GM12878 (cell line): Measurements from ENCODE around the gene ERP44. TPM values are rescaled to one million over a fixed set of nuclear protein-coding genes. Genes with fewer than 3 reads are reported as not detected.
"Not testable (repeated sequence)": the region's sequence is repeated elsewhere in the genome, so short reads cannot be mapped to it uniquely, and the experiment has no call there.

Experiments
- ATAC-seq: fragments of 200-7000 bp; cut with Tn5 transposase; 3 replicates; pipeline ENCODE4 v1.9.1; 2020; ENCODE audit warnings: mild to moderate bottlenecking, moderate library complexity
- BruUV-seq: library from RNA; stranded (reverse); fragments of 400-500 nt; replicated peaks from 2 replicates; lab custom pipeline; 2021; lab: Mats Ljungman, UMichigan
- CTCF ChIA-PET: fragments of 300-600 bp; sonication (Branson Sonifier 250); formaldehyde crosslinking; extraction: SDS; loops from one replicate; lab custom pipeline; 2021; ENCODE audit warnings: inconsistent platforms; lab: Yijun Ruan, JAX
- POLR2A ChIA-PET: fragments of 350-600 bp; formaldehyde crosslinking; extraction: SDS; loops from one replicate; lab custom pipeline; 2021; ENCODE audit warnings: inconsistent platforms; lab: Charles Lee
- RAD21 ChIA-PET: fragments of 300-600 bp; sonication (Branson Sonifier 250); formaldehyde crosslinking; loops from one replicate; lab custom pipeline; 2023; ENCODE audit warnings: antibody characterized with exemption; ENCODE audit not compliant: unreplicated experiment; lab: Charles Lee
- SMC1A ChIA-PET: fragments of 300-600 bp; sonication (Branson Sonifier 250); formaldehyde crosslinking; loops from one replicate; lab custom pipeline; 2023; ENCODE audit not compliant: unreplicated experiment, uncharacterized antibody; lab: Charles Lee
- DNase-seq: peaks from one replicate; pipeline ENCODE4 v3.0.0-alpha.2; 2011; ENCODE audit warnings: low read depth, low spot score
- FAIRE-seq: peaks from 3 replicates; lab custom pipeline; 2011; peaks lifted over from hg19 to GRCh38; lab: Jason Lieb, UNC
- H2AFZ ChIP-seq: 2 replicates; pipeline ENCODE4 v1.6.0; 2011; ENCODE audit warnings: low read depth, low read length, control low read depth; ENCODE audit not compliant: control insufficient read depth
- H3K27ac ChIP-seq: 2 replicates; pipeline ENCODE4 v1.5.1; 2011; ENCODE audit warnings: control low read depth; ENCODE audit not compliant: control insufficient read depth, insufficient read depth
- H3K27me3 ChIP-seq, 2 experiments: replicated peaks in 1 of 2; 2 replicates each; pipeline versions ENCODE4 v1.6.0 to v1.6.1; 2011; ENCODE audit warnings: low read length in 1 of 2; ENCODE audit not compliant: control insufficient read depth in 2 of 2, insufficient read depth in 2 of 2
- H3K36me3 ChIP-seq, 2 experiments: 2 replicates each; pipeline ENCODE4 v1.5.1; 2011; ENCODE audit warnings: low read length in 1 of 2; ENCODE audit not compliant: control insufficient read depth in 2 of 2, insufficient read depth in 2 of 2
- H3K4me1 ChIP-seq: 2 replicates; pipeline ENCODE4 v1.6.1; 2011; ENCODE audit warnings: mild to moderate bottlenecking, low read length, moderate library complexity, mixed read lengths; ENCODE audit not compliant: control insufficient read depth, insufficient read depth
- H3K4me2 ChIP-seq: 2 replicates; pipeline ENCODE4 v1.6.0; 2011; ENCODE audit warnings: control low read depth; ENCODE audit not compliant: control insufficient read depth, insufficient read depth
- H3K4me3 ChIP-seq: fragments of 200-600 bp; sonication (generic); 2 replicates; pipeline ENCODE4 v1.5.1; 2016
- H3K79me2 ChIP-seq: 2 replicates; pipeline ENCODE4 v1.6.0; 2011; ENCODE audit warnings: low read length; ENCODE audit not compliant: control insufficient read depth, insufficient read depth
- H3K9ac ChIP-seq: 2 replicates; pipeline ENCODE4 v1.8.0; 2011; ENCODE audit warnings: low read length, control low read depth, mixed read lengths; ENCODE audit not compliant: control insufficient read depth, insufficient read depth
- H3K9me3 ChIP-seq: replicated peaks from 3 replicates; pipeline ENCODE4 v1.5.1; 2011; ENCODE audit warnings: mild to moderate bottlenecking, low read length; ENCODE audit not compliant: control insufficient read depth, insufficient read depth
- H4K20me1 ChIP-seq: 2 replicates; pipeline ENCODE4 v1.6.0; 2011; ENCODE audit not compliant: control insufficient read depth, insufficient read depth
- BCL11A ChIP-seq: IDR thresholded peaks from 2 replicates; pipeline ENCODE4 v1.6.1; 2011; ENCODE audit warnings: low read depth, low read length
- CEBPB ChIP-seq, 2 experiments: fragments of 150-350 bp in 1 of 2; IDR thresholded peaks; 2 replicates each; pipeline ENCODE4 v1.6.1; 2012 to 2014; ENCODE audit warnings: low read depth in 2 of 2, low read length in 2 of 2, borderline replicate concordance in 1 of 2, inconsistent platforms in 1 of 2
- IKZF2 ChIP-seq, 2 experiments: fragments of 450-650 bp; IDR thresholded peaks; 2 replicates each; pipeline ENCODE4 v1.6.1; 2017; ENCODE audit warnings: mild to moderate bottlenecking in 2 of 2, moderate library complexity in 2 of 2
- LARP7 ChIP-seq: fragments of 450-650 bp; IDR thresholded peaks from 2 replicates; pipeline ENCODE4 v1.6.1; 2017; ENCODE audit warnings: mild to moderate bottlenecking
- RAD21 ChIP-seq: IDR thresholded peaks from 2 replicates; pipeline ENCODE4 v1.6.1; 2011; ENCODE audit warnings: mild to moderate bottlenecking, low read depth, low read length, moderate library complexity; ENCODE audit not compliant: insufficient read depth
- TAF1 ChIP-seq: IDR thresholded peaks from 2 replicates; pipeline ENCODE4 v1.6.1; 2011; ENCODE audit warnings: mild to moderate bottlenecking, low read depth, low read length, borderline replicate concordance
- TCF3 ChIP-seq: IDR thresholded peaks from 2 replicates; pipeline ENCODE4 v1.6.1; 2012; ENCODE audit warnings: low read depth, mild to moderate bottlenecking, low read length, borderline replicate concordance; ENCODE audit not compliant: insufficient read depth
- WGBS: methylation state at CpG from one replicate; pipeline ENCODE4 v1.1.6; 2016; ENCODE audit warnings: low lambda C conversion rate; ENCODE audit not compliant: insufficient replicate concordance, insufficient coverage; ENCODE audit errors: missing lambda C conversion rate; 5-methylcytosine and 5-hydroxymethylcytosine counted together
- in situ Hi-C: fragments of 300-500 bp; cut with MboI; formaldehyde crosslinking; loops from 9 replicates; pipeline ENCODE4 v1.14.3; 2018; ENCODE audit warnings: mixed read lengths
- intact Hi-C: fragments of 100-400 bp; cut with micrococcal nuclease; formaldehyde crosslinking; loops from one replicate; pipeline ENCODE4 v1.14.2; 2022; ENCODE audit not compliant: unreplicated experiment
- polyA plus RNA-seq, 11 experiments: library from polyadenylated mRNA; depleted of rRNA in 4 of 11; unstranded in 6 of 11; stranded (reverse) in 5 of 11; fragments of >200 nt; fragmentation: Nextera tagmentation in 4 of 11; fragmentation: Illumina TruSeq in 1 of 11; extraction: Ambion mirVana in 4 of 11; extraction: Trizol in 1 of 11; gene quantifications; 1 replicate in 1 of 11; 2 replicates in 10 of 11; pipeline versions ENCODE4 v1.2.1 to v1.2.3, GENCODE V29; 2011 to 2016; ENCODE audit warnings: inconsistent platforms in 2 of 11, missing spikeins in 2 of 11, low read depth in 1 of 11
- total RNA-seq, 4 experiments: library from RNA; depleted of rRNA in 3 of 4; stranded (reverse); fragments of >200 nt in 3 of 4; fragmentation: Illumina TruSeq in 1 of 4; extraction: Trizol in 1 of 4; gene quantifications; 2 replicates each; pipeline versions ENCODE4 v1.2.1 to v1.2.3, GENCODE V29; 2013 to 2021
- TF ChIP-seq, protein P1 (sequence below): fragments of 450-650 bp; IDR thresholded peaks from 2 replicates; pipeline ENCODE4 v1.6.1; 2017; ENCODE audit warnings: mild to moderate bottlenecking, low read depth, inconsistent platforms; ENCODE audit not compliant: poor library complexity, severe bottlenecking
- TF ChIP-seq, protein P2 (sequence below): fragments of 450-650 bp; formaldehyde crosslinking; IDR thresholded peaks from 2 replicates; pipeline ENCODE4 v1.4.0; 2022; ENCODE audit warnings: mild to moderate bottlenecking, moderate library complexity
- TF ChIP-seq, protein P3 (sequence below): IDR thresholded peaks from 2 replicates; pipeline ENCODE4 v1.6.1; 2012; ENCODE audit warnings: low read depth, low read length, improper control_type of control experiment

Gene ERP44
- total and polyA plus RNA-seq, 10 of the 15 experiments (the other 5 are each of a cell fraction or from before 2014, with no cell fraction given): 11.5 to 52.4 (median 20.2) TPM

DNA sequence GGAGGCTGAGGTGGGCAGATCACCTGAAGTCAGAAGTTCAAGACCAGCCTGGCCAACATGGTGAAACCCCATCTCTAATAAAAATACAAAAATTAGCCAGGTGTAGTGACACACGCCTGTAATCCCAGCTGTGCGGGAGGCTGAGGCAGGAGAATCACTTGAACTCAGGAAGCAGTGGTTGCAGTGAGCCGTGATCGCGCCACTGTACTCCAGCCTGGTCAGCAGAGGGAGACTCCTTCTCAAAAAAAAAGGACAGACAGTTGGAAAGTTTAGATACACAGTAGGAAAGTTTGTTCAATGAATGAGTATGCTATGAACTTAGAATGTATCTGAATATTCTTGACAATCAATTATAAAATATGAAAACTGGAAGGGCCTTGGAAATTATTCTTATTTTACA lies 38.0 kb upstream of the ERP44 start:
- H3K36me3 ChIP-seq, ATAC-seq, SMC1A ChIA-PET, FAIRE-seq, H3K27ac ChIP-seq, H3K4me1 ChIP-seq, H3K9ac ChIP-seq, POLR2A ChIA-PET, intact Hi-C loops, H2AFZ ChIP-seq, H3K4me3 ChIP-seq, H3K4me2 ChIP-seq, H3K79me2 ChIP-seq, DNase-seq, H3K9me3 ChIP-seq, in situ Hi-C loops, H4K20me1 ChIP-seq, BruUV-seq, H3K27me3 ChIP-seq, RAD21 ChIA-PET: not testable (repeated sequence)
- peak; percentile 22; the same call in 1 of the 2 replicates for TF ChIP-seq RAD21
- CTCF ChIA-PET: interaction anchor here (1.2 kb wide), 1 partner anchor 80 kb away, joined by 3 read pairs; no protein-coding TSS in a partner anchor
- WGBS: 78% methylated on average over 5 of the region's 5 CpGs

DNA sequence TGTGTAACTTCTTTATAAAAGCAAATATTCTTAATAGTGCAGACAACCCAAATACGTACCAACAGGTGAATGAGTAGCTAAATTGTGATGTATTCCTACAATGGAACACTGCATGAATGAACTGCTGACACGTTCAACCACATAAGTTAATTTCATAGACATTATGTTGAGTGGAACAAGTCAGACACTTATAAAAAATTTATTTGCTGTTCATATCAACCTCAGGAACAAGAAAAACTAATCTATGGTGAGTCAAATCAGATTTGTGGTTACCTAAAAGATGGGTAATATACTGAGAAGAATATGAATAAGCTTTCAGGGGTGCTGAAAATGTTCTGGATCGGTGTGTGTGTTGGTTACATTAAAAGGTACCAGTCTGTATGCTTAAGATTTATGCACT lies 35.9 kb upstream of the ERP44 start:
- no peak overlapping the region for H2AFZ ChIP-seq
- ChIA-PET RAD21 (no interaction called here), SMC1A (interaction anchor here (0.7 kb wide), 1 partner anchor 84 kb away, joined by 3 read pairs; no protein-coding TSS in a partner anchor), CTCF (interaction anchor here (1.0 kb wide), 1 partner anchor 54 kb away, joined by 3 read pairs; no protein-coding TSS in a partner anchor)
- no TSS peak for BruUV-seq
- no peaks in the 10 kb centered on the region for H3K79me2 ChIP-seq
- H3K9me3 ChIP-seq: no peaks in the 10 kb centered on the region
- no peaks in the 10 kb centered on the region for H3K36me3 ChIP-seq
- TF ChIP-seq CEBPB (IDR thresholded peaks at IDR 0.05; ENCODE audit: borderline replicate concordance in 1 of 2, low read depth in 2 of 2, low read length in 2 of 2) (no peak), BCL11A (no peak), IKZF2 (IDR thresholded peaks at IDR 0.05) (no peak), TCF3 (no peak), LARP7 (no peak), TAF1 (no peak)
- TF ChIP-seq, protein P1, sequence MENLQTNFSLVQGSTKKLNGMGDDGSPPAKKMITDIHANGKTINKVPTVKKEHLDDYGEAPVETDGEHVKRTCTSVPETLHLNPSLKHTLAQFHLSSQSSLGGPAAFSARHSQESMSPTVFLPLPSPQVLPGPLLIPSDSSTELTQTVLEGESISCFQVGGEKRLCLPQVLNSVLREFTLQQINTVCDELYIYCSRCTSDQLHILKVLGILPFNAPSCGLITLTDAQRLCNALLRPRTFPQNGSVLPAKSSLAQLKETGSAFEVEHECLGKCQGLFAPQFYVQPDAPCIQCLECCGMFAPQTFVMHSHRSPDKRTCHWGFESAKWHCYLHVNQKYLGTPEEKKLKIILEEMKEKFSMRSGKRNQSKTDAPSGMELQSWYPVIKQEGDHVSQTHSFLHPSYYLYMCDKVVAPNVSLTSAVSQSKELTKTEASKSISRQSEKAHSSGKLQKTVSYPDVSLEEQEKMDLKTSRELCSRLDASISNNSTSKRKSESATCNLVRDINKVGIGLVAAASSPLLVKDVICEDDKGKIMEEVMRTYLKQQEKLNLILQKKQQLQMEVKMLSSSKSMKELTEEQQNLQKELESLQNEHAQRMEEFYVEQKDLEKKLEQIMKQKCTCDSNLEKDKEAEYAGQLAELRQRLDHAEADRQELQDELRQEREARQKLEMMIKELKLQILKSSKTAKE: no peak
- TF ChIP-seq, protein P2, sequence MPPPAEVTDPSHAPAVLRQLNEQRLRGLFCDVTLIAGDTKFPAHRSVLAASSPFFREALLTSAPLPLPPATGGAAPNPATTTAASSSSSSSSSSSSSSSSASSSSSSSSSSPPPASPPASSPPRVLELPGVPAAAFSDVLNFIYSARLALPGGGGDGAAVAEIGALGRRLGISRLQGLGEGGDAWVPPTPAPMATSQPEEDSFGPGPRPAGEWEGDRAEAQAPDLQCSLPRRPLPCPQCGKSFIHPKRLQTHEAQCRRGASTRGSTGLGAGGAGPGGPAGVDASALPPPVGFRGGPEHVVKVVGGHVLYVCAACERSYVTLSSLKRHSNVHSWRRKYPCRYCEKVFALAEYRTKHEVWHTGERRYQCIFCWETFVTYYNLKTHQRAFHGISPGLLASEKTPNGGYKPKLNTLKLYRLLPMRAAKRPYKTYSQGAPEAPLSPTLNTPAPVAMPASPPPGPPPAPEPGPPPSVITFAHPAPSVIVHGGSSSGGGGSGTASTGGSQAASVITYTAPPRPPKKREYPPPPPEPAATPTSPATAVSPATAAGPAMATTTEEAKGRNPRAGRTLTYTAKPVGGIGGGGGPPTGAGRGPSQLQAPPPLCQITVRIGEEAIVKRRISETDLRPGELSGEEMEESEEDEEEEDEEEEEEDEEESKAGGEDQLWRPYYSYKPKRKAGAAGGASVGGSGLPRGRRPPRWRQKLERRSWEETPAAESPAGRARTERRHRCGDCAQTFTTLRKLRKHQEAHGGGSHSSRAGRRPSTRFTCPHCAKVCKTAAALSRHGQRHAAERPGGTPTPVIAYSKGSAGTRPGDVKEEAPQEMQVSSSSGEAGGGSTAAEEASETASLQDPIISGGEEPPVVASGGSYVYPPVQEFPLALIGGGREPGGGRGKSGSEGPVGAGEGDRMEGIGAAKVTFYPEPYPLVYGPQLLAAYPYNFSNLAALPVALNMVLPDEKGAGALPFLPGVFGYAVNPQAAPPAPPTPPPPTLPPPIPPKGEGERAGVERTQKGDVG (CRISPR knock-in tag): no peak
- TF ChIP-seq, protein P3, sequence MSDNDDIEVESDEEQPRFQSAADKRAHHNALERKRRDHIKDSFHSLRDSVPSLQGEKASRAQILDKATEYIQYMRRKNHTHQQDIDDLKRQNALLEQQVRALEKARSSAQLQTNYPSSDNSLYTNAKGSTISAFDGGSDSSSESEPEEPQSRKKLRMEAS: no peak
- TF ChIP-seq, all 136 proteins: peak for 0
- Histone ChIP-seq H3K9ac (no peak overlapping the region), H4K20me1 (no peaks in the 10 kb centered on the region), H3K4me3 (no peak overlapping the region), H3K4me1 (no peaks in the 10 kb centered on the region), H3K27me3 (no peaks in the 10 kb centered on the region), H3K4me2 (no peak overlapping the region), H3K27ac (no peak overlapping the region)
- FAIRE-seq (no peak), DNase-seq (no peak), ATAC-seq (no peak)
- intact Hi-C loops: no loop called here
- 82% methylated on average over 3 of the region's 3 CpGs for WGBS
- POLR2A ChIA-PET: no interaction called here
- in situ Hi-C loops: no loop called here
